Upper lobe of right lung (tissue), 1 donor: ENCODE data around the gene PELI2. TPM values are rescaled to one million over a fixed set of nuclear protein-coding genes. Genes with fewer than 3 reads are reported as not detected.

ENCODE experiments used
- ATAC-seq: fragments of 200-7000 bp; cut with Tn5 transposase; one replicate; pipeline ENCODE4 v1.9.1; 2020; ENCODE audit warnings: mild to moderate bottlenecking, moderate library complexity
- DNase-seq: peaks from one replicate; pipeline ENCODE4 v3.0.0-alpha.2; 2020
- H3K27ac ChIP-seq: fragments of 200-600 bp; one replicate; pipeline ENCODE4 v1.8.0; 2022
- H3K27me3 ChIP-seq: fragments of 200-600 bp; one replicate; pipeline ENCODE4 v1.8.0; 2022; ENCODE audit warnings: mild to moderate bottlenecking
- H3K36me3 ChIP-seq: fragments of 200-600 bp; one replicate; pipeline ENCODE4 v1.8.0; 2022
- H3K4me1 ChIP-seq: fragments of 200-600 bp; one replicate; pipeline ENCODE4 v1.8.0; 2022
- H3K4me3 ChIP-seq: fragments of 200-600 bp; one replicate; pipeline ENCODE4 v1.8.0; 2022; ENCODE audit warnings: mild to moderate bottlenecking
- H3K9me3 ChIP-seq: fragments of 200-600 bp; one replicate; pipeline ENCODE4 v1.8.0; 2022
- intact Hi-C: fragments of 100-400 bp; cut with DNase I; formaldehyde crosslinking; loops from one replicate; pipeline ENCODE4 v1.11.0; 2022
- total RNA-seq: library from RNA; stranded (reverse); fragmentation: NEBNext Ultra II Directional; extraction: Animal tissue kit (Norgen Biotek cat#: 25700); gene quantifications from one replicate; pipeline ENCODE4 v1.2.1, GENCODE V29; 2021
- TF ChIP-seq, protein P1 (sequence below): fragments of 200-600 bp; IDR thresholded peaks from one replicate; pipeline ENCODE4 v1.8.0; 2022; ENCODE audit warnings: antibody characterized with exemption
- donor health status: DM: no; HTN: yes; CAD: no; lungs with severe emphysema.

The PELI2 gene
- total RNA-seq, 1 donor from 2014 or later, result 25.7 TPM

DNA sequence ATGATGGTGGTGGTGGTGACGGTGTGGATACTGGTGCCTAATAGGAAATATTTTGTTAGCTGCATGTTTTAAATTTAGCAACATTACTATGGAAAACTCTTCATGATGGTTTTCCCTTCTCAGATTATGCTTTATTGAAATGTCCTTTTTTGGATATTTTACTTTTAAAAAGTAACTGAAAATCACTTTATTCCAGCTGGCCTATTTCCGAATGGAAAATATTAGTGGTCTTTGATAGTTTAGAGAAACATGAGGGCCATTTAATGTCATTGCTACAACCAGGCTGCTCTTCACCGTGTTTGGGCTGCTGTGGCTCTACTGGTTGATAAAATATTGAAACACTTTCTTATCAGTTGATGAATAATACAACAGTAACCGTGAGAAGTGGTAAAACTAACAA, 64.2 kb downstream of the PELI2 start:
- no peak for ATAC-seq
- Histone ChIP-seq H3K9me3 (no peaks in the 10 kb centered on the region), H3K4me1 (no peaks in the 10 kb centered on the region), H3K27ac (no peak overlapping the region), H3K36me3 (peaks cover 5% of the 10 kb centered on the region), H3K4me3 (no peak overlapping the region), H3K27me3 (no peaks in the 10 kb centered on the region)
- DNase-seq, result no peak
- TF ChIP-seq, protein P1, sequence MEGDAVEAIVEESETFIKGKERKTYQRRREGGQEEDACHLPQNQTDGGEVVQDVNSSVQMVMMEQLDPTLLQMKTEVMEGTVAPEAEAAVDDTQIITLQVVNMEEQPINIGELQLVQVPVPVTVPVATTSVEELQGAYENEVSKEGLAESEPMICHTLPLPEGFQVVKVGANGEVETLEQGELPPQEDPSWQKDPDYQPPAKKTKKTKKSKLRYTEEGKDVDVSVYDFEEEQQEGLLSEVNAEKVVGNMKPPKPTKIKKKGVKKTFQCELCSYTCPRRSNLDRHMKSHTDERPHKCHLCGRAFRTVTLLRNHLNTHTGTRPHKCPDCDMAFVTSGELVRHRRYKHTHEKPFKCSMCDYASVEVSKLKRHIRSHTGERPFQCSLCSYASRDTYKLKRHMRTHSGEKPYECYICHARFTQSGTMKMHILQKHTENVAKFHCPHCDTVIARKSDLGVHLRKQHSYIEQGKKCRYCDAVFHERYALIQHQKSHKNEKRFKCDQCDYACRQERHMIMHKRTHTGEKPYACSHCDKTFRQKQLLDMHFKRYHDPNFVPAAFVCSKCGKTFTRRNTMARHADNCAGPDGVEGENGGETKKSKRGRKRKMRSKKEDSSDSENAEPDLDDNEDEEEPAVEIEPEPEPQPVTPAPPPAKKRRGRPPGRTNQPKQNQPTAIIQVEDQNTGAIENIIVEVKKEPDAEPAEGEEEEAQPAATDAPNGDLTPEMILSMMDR, result no peak
- intact Hi-C loops, result no loop called here

DNA sequence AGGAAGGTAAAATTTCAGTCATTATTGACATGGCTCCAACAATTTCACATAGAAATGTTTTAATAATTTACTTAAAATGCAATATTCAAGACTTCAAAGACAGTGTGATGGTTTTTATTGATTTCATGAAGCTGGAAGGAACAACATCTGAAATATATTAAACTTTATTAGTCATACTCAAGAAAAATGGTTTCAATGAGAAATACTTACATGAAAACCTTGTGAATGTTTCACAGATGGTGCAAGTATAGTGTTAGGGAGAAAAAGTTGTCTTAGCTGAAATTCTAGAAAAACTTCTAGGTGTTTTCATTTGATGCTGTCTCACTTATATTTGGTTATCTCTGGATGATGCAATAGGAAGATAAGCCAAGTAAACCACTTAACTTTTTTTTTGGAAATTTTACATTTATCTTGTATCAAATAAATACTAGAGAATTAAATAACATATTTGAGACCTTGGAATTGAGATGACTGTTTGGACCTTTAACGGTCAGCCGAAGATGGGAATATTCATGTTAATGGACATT, 65.5 kb downstream of the PELI2 start:
- Histone ChIP-seq H3K36me3 (peaks cover 3% of the 10 kb centered on the region), H3K27ac (no peak overlapping the region), H3K4me1 (no peaks in the 10 kb centered on the region), H3K4me3 (no peak overlapping the region), H3K9me3 (no peaks in the 10 kb centered on the region), H3K27me3 (no peaks in the 10 kb centered on the region)
- TF ChIP-seq, protein P1, result no peak
- ATAC-seq, result no peak
- intact Hi-C loops, result no loop called here
- no peak for DNase-seq

DNA sequence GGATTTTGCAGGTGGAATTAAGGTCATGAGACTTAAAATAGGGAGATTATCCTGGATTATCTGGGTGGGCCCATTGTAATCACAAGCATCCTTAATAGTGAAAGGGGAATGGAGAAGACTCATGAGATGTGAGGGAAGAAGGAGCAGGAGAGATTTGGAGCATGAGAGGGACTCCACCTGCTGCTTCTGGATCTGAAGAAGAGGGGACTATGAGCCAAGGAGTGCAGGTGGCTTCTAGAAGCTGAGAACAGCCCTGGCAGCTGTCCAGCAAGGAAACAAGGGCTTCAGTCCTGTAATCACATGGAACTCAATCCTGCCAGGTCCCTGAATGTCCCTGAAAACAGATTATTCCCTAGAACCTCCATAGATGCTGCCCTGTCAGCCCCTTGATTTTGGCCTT, 67.8 kb downstream of the PELI2 start:
- intact Hi-C loops, result no loop called here
- Histone ChIP-seq H3K4me3 (no peak overlapping the region), H3K9me3 (no peaks in the 10 kb centered on the region), H3K27me3 (no peaks in the 10 kb centered on the region), H3K4me1 (peaks cover 7% of the 10 kb centered on the region), H3K27ac (no peak overlapping the region), H3K36me3 (no peaks in the 10 kb centered on the region)
- TF ChIP-seq, protein P1, result no peak
- ATAC-seq, result no peak
- no peak for DNase-seq

DNA sequence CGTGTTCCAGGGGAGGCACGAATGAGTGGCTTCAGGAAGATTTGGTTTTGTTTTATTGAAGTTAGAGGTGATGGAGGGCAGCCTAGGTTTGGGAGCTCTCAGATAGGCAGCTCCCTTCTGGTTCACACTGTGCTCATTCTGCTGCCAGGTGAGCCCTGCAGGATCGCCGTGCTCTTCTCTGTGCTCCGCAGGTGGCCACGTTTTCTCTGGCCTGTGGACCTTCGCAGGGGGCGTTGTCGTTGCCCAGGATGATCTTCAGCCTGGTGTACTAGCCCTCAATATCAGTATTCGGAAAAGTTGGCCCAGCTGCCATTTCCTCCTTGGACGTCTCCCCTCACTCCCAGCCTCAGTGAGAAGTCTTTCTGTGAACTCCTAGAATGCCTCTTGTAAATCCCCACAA, 69.5 kb downstream of the PELI2 start:
- Histone ChIP-seq H3K4me3 (no peak overlapping the region), H3K9me3 (no peaks in the 10 kb centered on the region), H3K4me1 (peaks cover 7% of the 10 kb centered on the region), H3K36me3 (no peaks in the 10 kb centered on the region), H3K27ac (no peak overlapping the region), H3K27me3 (no peaks in the 10 kb centered on the region)
- TF ChIP-seq, protein P1, result no peak
- DNase-seq (no peak), ATAC-seq (no peak)
- intact Hi-C loops, result no loop called here

DNA sequence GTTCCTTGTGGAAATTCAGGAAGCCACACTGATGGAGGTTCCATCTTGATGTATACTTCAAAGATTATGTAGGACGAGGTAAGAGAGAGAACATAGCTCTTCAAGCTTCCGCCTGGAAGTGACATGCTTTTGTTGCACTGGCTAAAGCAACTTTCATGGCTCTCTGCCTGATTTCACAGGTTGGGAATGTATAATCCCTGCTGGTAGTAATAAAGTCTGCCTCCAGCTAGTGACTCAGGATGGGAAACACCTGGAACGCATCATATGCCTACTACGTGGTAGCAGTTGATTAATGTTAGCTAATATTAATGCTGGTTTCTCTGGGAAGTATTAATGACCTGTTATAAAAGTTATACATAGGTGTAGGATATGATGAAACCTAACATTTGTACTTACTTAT, 71.1 kb downstream of the PELI2 start:
- TF ChIP-seq, protein P1, result no peak
- no peak overlapping the region for H3K27ac ChIP-seq
- no peaks in the 10 kb centered on the region for H3K9me3 ChIP-seq
- H3K4me3 ChIP-seq, result no peak overlapping the region
- H3K27me3 ChIP-seq, result no peaks in the 10 kb centered on the region
- DNase-seq, result no peak
- intact Hi-C loops, result no loop called here
- no peaks in the 10 kb centered on the region for H3K36me3 ChIP-seq
- ATAC-seq, result no peak
- H3K4me1 ChIP-seq, result peaks cover 7% of the 10 kb centered on the region

DNA sequence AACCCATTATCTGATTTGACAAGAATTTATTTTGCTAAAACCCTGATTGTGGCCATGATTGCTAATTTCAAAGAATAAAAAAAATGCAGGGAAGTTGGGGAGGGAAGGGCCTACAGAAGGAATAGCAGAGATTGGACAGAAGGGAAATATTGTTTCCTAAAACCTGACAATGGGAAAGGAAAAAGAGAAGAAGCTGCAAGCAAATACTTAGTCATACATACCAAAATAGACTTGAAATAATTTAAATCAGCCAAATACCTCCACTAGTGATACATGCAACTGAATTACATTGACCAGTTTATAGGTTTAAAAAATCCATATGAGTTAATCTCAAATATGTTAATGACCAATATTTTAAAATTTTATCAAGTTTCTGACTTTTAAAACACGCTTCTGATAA, 75.1 kb downstream of the PELI2 start:
- no peaks in the 10 kb centered on the region for H3K27me3 ChIP-seq
- intact Hi-C loops, result no loop called here
- no peak overlapping the region for H3K4me3 ChIP-seq
- DNase-seq, result no peak
- no peaks in the 10 kb centered on the region for H3K36me3 ChIP-seq
- no peak for ATAC-seq
- no peaks in the 10 kb centered on the region for H3K9me3 ChIP-seq
- TF ChIP-seq, protein P1, result no peak
- peaks cover 18% of the 10 kb centered on the region for H3K4me1 ChIP-seq
- H3K27ac ChIP-seq, result no peak overlapping the region
